HG02623 (cell line): Measurements from ENCODE around the gene RTN4RL2.

ENCODE experiments used
- ATAC-seq: cut with Tn5 transposase; IDR thresholded peaks from one replicate; pipeline ENCODE4 v1.9.1; 2021; ENCODE audit warnings: moderate library complexity; ENCODE audit not compliant: unreplicated experiment

Gene RTN4RL2

DNA sequence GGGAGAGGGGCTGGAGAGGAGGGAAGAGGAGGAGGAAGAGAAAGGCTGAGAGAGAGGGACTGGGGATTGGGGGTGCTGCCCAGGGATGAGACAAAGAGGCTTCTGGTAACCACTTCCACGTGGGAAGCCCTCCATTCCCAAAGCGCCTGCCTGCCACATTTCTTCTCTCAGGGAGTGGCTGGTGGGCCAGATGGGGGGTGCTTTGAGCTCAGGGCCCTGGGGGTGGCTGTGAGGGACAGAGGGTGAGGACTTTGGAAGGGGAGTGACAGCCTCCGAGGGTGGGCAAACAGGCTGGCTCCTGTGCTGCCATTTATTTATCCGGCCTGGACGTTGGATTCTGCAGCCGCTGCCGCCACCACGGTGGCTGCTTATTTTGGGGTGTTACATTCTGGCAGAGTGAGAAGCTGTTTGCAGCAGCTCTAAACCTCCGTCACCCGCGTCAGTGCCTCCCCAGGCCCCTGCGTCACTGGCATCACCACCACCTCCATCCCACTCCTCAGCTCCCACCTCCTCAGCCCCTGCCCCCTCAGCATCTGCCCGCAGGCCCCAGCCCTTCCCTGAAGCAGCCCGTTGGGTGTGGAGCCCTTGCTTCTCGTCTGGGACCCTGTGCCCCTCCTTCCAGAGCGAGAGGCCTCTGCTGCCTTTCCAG, 1.6 kb downstream of the RTN4RL2 start:
- ATAC-seq, result no peak

DNA sequence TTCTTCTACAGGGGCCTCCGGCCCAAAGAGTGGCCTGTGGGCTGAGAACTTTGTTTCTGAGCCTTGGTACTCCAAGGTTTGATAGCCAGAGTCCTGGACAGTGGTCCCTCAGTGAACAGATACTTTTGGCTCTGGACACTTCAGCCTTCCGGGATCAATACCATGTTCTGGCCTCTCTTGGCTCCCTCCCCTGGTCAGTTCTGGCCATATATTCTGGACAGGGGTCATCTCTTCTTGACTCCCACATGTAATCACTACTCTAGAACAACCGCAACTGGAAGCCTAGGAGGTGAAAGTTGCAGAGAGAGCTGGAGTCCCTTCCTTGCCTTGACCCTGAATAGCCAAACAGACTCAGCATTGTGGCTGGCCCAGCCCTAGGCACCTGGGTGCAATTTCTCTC, 2.3 kb downstream of the RTN4RL2 start:
- no peak for ATAC-seq

DNA sequence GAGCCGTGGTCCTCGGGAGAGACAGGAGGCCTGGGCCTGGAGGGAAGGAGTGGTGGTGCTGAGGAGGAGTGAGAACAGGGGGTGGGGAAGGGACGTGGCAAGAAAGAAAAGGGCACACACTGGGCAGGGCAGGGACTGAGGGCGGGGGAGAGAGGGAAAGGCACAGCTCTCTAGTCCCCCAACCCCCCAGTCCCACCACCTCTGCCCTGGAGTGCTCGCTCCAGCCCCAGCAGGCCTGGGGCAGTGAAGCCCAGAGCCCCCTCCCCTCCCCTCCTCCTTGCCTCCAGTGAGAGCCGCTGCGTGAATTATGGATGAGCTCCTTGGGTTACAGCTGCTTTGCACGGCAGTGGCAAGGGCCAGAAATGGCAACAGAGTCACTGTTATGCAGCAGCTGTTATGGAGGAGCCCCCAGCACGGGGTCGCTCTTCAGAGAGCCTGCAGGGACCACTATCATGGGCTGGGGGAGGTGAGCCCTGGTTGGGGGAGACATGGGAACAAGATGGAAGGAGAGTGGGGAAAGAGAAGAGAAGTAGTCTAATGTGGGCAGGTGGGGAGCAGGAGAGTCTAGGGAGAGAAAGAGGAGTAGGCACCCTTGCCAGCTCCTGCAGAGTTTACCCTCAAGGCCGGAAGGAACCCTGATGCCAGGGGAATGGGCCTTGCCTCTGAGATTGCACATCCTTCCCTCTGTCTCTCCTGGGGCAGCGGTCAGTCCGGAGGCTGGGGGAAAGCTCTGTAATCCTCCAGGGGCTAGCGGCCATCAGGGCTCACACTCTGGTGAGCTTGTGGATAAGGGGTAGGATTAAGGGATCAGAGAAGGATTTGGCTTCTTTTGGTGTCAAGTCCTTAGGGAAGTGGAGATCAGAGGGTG, 3.6 kb downstream of the RTN4RL2 start:
- ATAC-seq, result no peak

DNA sequence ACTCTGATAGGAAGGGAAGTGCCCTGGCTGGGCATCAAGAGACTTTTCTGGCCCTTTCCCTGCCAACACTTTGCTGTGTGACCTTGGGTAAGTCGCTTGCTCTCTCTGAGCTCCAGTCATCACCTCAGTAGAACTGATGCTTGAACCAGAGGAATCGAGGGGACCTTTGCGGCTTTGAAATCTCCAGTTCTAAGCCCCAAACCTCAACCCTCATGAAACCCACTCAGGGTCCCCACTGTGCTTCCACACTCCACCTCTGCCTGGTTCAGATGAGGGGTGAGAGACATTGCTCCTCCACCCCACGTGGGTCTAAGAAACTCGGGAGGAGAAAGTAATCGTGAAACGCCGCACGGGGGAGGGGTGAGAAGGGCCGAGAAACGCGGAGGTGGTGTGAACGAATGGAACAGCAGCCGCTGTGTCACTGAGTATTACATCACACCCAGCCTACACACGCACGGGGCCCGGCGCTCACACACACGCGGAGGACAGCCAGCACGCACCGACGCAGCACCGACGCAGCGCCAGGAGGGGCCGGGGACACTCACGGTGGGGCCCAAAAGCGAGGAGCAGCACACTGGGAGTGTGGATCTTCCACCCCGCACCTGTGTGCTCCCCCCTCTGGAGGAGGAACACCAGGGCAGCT, 4.3 kb downstream of the RTN4RL2 start:
- ATAC-seq, result no peak

DNA sequence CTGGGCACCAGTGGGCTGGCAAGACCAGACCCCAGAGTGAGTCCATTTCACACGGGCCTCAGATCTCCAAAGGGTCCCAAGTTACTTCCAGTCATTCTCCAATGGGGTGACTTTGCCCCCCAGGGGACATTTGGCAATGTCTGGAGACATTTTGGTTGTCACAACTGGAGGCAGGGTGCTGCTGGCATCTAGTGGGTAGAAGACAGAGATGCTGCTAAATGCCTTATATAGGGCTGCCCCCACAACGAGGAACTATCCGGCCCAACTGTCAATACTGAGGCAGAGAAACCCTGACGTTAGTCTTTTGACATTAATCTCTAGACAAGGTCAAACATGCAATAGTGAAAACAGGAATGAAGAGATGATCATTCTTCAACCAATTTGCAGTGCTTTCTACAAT, 6.4 kb downstream of the RTN4RL2 start:
- ATAC-seq, result no peak

DNA sequence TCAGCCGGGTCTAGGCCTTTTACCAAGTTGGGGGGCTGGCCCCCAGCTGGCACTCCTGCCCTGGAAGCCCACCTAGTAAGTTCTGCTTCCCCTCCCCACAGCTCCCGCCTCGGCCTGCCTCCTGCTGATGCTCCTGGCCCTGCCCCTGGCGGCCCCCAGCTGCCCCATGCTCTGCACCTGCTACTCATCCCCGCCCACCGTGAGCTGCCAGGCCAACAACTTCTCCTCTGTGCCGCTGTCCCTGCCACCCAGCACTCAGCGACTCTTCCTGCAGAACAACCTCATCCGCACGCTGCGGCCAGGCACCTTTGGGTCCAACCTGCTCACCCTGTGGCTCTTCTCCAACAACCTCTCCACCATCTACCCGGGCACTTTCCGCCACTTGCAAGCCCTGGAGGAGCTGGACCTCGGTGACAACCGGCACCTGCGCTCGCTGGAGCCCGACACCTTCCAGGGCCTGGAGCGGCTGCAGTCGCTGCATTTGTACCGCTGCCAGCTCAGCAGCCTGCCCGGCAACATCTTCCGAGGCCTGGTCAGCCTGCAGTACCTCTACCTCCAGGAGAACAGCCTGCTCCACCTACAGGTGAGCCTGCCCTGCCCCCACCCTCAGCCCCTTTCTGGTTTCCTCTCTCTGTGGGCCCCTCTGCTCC, 7.3 kb downstream of the RTN4RL2 start:
- no peak for ATAC-seq

DNA sequence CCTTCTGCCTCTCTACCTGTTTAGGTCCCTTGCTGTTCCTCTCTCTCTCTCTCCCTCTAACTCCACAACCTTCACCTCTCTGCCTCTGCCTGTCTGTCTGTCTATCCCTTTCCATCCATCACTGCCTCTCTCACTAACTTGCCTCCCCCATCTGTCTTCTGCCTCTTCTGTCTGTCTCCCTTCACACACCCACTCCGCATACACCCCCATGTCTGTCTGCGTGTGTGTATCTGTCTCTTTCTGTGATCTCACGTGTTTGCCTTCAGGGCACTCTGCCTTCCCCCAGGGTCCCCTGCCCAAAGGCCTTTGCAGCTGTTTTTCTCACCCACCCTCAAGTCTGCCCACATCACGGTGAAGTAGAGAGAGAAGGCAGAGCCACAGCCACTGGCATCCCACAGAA, 7.9 kb downstream of the RTN4RL2 start:
- no peak for ATAC-seq

DNA sequence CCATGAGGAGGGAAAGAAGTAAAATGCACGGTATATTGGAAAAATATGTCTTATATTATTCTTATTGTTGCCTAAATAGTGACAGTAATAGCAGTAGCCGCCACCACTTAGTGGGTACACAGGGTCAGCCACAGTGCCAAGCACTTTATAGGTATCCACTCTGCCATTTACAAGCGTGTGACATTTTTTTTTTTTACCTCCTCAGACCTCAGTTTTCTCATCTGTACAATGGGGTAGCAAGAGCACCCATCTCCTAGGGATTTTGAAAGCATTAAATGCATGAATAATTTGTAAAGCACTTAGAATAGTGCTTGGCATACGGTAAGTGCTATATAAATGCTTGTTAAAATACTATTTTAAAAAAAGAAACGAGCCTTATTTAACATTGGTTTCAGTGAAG, 8.9 kb downstream of the RTN4RL2 start:
- no peak for ATAC-seq

DNA sequence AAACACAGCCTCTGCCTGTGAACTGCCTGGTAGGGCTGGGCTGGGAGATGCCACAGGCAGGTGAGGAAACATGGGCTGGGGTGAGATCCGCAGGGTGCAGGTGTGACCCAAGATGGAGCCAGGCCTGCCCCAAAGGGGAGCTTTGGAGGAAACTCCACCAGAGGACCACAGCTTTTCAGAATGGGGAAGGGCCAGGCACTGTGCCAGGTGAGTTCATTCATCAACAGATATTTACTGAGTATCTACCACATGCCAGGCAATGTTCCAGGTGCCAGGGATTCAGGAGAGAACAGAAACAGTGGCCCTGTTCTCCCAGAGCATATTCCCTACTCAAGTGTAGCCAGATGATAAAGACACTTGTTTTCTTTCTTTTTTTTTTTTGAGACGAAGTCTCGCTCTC, 11.2 kb downstream of the RTN4RL2 start:
- ATAC-seq, result no peak

DNA sequence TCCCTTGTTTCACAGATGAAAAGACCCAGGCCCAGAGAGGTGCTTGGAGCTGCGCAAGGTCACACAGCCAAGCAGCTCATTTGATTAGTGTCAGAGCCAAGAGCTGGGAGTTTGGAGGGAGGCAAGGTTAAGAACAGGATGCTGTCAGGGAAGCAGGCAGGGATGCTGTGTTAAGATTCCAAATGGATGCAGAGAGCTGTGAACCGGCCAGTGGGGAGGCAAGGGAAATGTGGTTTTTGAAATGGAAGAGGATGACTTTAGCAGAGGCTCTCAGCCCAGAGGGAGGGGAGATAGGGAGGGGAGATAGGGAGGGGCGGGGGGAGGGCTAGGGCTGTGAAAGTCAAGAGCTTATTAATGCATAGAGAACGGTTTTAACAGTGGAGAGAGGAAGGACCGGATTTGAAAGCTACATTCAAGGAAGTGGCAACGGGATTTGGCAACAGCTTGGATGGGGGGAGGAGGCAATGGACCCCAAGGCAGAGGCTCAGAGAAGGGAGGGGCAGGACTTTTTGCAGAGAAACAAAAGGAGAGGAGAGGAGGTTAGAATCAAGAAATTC, 13.0 kb downstream of the RTN4RL2 start:
- no peak for ATAC-seq

DNA sequence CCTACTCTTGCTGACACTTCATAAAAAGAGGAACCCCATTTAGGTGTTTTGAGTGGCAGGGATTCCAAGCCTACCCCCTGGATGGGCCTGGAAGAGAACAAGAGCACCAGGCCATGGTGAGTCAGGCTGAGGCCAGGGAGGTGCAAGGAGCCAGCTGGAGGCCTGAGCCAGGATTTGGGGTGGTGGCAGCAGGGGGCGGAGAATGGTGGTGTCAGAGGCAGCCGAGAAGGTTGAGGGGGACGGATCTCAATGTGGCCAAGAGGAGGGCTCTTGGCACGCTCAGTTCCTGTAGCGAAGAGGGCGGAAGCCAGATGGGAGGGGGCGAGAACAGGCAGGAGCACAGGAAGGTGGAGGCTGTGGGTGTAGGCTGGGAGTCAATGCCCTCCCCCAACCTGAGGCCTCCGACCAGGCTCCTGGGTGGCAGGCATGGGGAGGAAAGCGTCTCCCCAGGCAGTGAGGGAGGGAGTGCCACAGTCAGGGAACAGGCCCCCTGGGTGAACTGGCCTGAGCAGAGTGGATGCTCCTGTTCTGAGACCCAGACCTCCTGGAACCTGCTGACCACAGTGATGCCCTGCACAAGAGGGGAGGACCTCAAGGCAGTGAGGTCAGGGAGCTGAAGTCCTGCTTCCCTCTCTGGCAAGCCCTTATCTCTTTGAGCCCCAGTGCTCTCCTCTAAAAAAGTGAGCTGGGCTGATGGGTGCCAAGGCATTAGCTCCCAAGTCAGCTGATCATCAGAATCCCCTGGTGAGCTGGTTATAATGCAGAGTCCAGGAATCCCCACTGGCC, 13.9 kb downstream of the RTN4RL2 start:
- no peak for ATAC-seq

DNA sequence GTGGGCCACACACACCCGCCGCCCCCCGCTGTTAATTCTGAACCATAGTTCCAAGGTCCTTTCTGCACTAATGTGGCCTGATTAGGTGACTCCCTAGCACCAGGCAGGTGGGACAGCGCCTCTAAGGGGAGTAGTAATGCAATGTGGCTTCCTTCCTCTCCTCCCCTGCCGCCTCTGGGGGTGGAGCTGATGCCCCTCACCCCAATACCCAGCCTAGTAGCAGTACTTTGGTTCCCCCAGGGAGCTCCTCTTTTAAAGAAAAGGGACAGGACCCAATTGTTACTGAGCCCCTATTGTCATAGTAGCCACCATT, 14.4 kb downstream of the RTN4RL2 start:
- no peak for ATAC-seq

DNA sequence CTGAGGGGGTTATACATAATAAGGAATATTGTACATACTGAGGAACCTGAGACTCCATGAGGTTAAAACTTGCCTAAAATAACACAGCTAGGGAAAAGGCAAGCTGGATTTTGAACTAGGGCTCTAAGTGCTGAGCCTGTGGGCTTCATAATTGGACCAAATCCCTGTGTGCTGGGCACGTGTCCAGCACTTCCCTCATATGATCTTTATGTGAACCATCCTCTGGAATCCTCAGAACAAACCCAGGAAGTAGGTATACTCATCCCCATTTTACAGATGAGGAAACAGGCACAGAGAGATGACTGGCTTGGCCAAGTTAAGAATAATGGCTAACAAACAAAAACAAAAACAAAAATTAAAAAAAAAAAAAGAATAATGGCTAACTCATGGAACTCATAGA, 14.9 kb downstream of the RTN4RL2 start:
- no peak for ATAC-seq

DNA sequence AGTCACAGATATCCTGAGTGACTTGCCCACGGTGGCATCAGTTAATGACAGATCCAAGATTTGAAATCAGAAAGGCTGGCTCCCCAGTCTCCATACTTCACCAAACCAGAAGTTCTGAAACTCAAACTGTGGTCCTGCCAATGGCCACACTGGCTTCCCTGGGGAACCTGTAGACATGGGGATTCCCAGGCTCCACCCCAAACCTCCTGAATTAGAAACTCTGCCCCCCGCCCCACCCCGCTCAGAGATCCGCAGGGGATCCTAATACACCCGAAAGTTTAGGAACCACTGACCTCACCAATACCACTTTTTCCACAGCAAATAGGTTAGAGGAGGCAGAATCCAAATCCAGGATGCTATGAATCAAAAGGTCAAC, 15.3 kb downstream of the RTN4RL2 start:
- ATAC-seq, result no peak

DNA sequence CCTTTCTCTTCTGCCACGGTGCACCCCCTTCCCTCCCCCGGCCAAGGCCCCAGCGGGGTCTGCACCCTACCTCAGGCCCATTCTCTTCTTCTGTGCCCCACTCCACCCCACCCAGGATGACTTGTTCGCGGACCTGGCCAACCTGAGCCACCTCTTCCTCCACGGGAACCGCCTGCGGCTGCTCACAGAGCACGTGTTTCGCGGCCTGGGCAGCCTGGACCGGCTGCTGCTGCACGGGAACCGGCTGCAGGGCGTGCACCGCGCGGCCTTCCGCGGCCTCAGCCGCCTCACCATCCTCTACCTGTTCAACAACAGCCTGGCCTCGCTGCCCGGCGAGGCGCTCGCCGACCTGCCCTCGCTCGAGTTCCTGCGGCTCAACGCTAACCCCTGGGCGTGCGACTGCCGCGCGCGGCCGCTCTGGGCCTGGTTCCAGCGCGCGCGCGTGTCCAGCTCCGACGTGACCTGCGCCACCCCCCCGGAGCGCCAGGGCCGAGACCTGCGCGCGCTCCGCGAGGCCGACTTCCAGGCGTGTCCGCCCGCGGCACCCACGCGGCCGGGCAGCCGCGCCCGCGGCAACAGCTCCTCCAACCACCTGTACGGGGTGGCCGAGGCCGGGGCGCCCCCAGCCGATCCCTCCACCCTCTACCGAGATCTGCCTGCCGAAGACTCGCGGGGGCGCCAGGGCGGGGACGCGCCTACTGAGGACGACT, 15.9 kb downstream of the RTN4RL2 start:
- ATAC-seq, result peak; percentile 29

DNA sequence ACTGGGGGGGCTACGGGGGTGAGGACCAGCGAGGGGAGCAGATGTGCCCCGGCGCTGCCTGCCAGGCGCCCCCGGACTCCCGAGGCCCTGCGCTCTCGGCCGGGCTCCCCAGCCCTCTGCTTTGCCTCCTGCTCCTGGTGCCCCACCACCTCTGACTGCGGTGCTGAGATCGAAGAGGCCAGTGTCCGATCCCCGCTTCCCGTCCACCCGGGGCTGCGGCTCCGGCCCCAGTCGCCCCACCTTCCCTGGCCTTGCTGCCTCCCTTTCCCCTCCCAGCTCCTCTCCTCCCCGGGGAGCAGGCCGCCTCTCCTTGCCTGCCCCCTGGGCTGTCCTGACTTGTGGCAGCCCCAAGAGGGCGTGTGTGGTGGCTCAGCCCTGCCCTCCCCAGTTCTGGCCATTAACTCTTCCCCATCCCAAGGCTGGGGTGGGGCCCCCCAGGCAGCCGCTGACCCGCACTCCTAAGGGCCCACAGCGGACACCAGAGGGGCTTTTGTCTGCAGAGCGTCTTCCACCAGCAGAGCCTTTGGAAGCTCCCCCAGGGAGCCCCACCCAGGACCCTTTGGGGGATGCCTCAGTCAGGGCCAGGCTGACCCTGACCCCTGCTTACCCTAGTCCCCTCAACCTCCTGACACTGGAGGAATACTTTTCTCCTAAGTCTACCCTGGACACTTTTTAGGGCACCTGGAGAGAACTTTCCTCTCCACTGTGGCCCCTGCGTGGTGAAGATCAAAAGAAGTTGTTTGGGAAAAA, 16.6 kb downstream of the RTN4RL2 start:
- peak; percentile 39 for ATAC-seq

DNA sequence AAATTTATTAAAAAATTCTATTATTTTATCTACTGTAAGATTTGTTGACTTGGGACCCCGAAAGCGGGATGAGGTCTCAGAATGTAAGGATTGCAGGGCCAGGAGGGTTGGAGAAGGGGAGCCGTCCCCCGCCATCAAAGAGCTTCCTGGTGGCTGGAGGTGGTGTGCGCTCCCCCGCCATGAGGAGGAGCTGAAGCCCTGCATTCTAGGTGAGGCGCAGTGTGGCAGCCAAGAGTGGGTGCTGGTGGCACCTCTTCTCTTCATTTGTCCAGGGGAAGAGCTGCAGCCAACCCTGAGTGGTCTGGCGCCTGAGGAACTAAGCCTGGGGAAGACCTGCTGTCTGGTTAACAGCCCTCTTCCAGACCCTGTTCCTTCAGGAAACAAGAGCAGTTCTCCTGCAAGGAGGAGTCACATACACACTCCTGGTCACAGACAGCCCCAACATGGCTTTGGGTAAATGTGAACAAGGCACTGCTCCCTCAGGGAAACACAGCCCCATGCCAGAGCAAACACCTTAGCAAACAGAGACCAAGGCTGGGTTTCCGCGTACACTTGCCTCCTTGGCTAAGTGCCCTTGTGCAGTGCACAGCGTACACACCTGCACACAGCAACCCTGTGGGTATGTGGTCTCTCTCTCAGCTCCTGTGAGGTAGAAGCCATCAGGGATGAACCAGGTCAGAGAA, 17.3 kb downstream of the RTN4RL2 start:
- no peak for ATAC-seq

DNA sequence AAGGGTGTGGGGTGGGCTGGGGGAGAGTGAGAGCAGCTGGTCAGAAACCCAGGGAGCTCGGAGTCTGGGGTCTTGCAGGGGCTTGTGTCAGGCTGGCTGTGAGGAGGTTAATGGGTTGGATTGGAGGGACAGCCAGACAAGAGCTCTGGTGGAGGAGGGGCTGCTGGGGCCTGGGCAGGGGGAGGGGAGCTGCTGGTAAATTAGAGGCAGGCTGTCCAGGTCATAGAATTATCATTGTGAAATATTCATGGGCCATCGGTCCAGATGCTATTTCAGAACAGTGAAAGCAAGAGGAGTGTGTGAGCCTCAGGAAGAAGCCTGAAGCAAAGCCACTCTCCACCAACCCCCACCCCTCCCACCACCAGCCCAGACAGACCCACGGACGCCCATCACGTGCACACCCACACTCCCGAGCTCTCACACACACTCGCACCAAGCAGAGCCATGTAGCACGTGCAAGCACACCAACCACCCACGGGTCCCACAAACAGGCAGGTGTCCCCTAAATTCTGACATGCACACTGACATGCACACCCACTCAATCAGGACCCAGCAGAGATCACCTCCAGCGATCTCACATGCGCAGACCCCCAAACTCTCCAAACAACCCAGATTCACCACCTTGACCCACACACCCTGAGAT, 18.8 kb downstream of the RTN4RL2 start:
- ATAC-seq, result no peak
